Activated gamma-delta T cell treated with anti-CD3 and anti-CD28 coated beads, Interleukin-2, amount 50 U/mL, for 16 hours (primary cell): ENCODE measurements around the gene TRPM3.
"Not testable (repeated sequence)": the region's sequence is repeated elsewhere in the genome, so short reads cannot be mapped to it uniquely, and the experiment has no call there.

Experiments used
- DNase-seq: peaks from one replicate; pipeline ENCODE4 v3.0.0-alpha.2; 2020; ENCODE audit warnings: low read depth

The TRPM3 gene

GRCh38 chr9:70753311-70753710 lies 368.1 kb downstream of the TRPM3 start:
- DNase-seq = no peak

GRCh38 chr9:70749066-70749465 lies 372.4 kb downstream of the TRPM3 start:
- no peak for DNase-seq

DNA sequence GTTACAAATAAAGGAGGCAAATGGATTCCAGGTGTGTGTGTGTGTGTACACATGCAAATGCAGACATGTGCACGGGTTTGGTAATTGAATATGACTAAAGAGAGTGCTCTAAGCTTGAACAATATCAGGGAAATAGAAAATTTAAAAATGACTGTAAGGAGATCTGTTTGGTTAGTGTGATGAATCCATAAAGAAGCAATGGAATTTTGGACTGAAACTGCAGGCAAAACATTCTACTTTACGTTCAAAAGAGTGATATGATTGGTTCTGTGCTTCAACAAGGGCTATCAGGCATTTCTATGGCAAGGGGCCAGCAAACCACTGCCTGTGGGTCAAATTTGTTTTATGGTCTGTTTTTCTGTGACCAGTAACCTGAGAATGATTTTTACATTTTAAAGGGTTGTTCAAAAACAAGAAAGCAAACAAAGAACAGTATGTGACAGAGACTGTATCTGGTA lies 374.1 kb downstream of the TRPM3 start:
- DNase-seq = no peak

DNA sequence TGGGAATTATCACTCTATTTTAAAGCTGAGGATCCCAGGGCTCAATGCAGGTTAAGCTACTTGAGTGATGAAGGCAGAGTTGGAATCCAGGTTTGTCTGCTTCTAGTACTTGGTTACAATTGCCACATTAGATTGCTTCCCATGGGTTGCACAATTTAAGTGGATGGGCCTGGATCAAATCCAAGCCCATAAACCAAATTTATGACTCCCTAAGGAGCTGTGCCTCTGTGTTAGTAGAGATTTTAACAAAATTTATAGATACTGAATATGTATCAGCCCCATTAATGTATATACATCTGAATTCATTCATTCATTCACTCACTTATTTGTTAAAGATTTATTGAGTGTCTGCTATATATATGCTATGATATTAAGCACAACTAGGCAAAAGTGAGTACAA lies 374.7 kb downstream of the TRPM3 start:
- DNase-seq = no peak

GRCh38 chr9:70746316-70746715 lies 375.1 kb downstream of the TRPM3 start:
- DNase-seq = no peak

DNA sequence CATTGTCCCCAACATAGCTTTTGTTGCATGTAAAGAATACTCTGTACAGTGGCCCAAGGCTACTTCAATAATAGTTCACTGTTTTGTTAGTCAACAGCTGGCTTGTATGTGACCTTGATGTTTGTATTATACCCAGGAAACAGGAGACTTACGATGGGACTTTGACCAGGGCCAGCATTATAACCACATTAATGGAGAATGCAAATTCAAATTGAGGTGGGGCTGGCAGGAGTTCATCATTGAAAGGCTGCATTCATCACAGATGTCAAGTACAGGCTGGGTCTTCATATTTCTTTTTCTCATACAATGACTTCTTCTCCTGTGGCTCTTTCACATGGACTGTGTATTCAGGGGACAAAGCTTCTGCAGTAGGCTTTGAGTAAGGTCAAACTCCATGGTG lies 396.6 kb downstream of the TRPM3 start:
- DNase-seq = not testable (repeated sequence)

DNA sequence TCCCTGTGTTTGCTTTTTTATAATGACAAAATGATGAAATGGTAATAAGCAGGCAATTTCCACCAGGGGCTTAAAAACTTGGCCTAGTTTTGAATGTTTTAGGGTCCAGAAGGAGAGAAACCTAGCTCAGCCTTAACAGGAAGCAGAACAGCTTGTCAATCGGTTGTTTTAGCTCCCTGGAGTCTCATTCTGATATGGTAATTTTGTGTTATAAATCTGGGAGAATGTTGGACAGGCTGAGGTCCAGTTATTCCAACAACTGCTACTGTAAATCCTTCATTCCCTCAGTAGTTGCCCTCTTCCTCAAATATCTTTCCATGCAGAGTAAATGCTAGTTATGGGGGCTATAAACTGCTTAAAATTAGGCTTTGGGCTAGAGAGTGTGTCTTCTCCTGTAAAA lies 397.4 kb downstream of the TRPM3 start:
- DNase-seq = not testable (repeated sequence)

GRCh38 chr9:70706797-70707196 lies 414.6 kb downstream of the TRPM3 start:
- not testable (repeated sequence) for DNase-seq

- no peak for DNase-seq
Measured at GRCh38 chr9:70701163-70701562, 420.3 kb downstream of the TRPM3 start.

GRCh38 chr9:70696694-70697335 lies 424.6 kb downstream of the TRPM3 start:
- no peak for DNase-seq

GRCh38 chr9:70694758-70695157 lies 426.7 kb downstream of the TRPM3 start:
- DNase-seq = no peak

GRCh38 chr9:70693186-70693585 lies 428.2 kb downstream of the TRPM3 start:
- DNase-seq = no peak

GRCh38 chr9:70692431-70692830 lies 429.0 kb downstream of the TRPM3 start:
- no peak for DNase-seq

DNA sequence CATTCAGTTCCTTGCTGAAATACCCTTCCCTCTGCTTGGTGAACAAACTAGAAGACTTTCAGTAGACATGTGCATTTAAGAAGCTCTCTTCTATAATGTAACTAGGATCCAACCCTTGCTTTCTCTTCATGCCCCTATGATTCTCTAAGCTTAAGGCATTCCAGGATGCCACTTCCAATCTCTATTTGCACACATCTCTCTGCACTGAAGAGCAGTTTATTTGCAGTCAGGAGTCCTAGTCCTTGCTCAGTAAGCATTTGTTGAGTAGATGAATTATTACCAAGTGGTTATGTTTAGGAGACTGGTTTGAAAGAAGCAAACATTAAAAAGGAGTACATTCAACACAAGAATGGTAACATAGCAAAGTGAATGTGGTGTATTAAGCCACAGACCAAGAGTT lies 432.7 kb downstream of the TRPM3 start:
- DNase-seq = no peak

- DNase-seq = no peak
Measured at GRCh38 chr9:70683841-70684240, 437.6 kb downstream of the TRPM3 start.

DNA sequence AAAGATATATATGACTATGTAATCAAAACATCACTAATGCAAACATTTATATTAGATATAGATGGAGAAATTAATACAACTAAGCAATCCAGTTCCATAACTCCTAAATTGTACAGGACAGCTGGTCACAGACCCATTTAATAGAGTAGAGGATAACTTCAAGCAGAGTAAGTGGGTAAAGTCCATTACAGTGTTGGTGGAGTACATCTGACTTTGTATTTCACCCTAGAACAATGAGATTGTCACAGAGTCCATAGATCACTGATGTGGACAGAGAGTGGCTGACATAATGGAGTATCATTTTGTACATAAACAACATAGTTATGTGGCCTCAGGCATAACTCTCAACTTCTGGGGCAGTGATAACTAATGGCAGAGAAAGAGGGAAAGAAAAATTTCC lies 439.1 kb downstream of the TRPM3 start:
- no peak for DNase-seq

- no peak for DNase-seq
Measured at GRCh38 chr9:70679845-70680244, 441.6 kb downstream of the TRPM3 start.

GRCh38 chr9:70678153-70678552 lies 443.3 kb downstream of the TRPM3 start:
- no peak for DNase-seq

DNA sequence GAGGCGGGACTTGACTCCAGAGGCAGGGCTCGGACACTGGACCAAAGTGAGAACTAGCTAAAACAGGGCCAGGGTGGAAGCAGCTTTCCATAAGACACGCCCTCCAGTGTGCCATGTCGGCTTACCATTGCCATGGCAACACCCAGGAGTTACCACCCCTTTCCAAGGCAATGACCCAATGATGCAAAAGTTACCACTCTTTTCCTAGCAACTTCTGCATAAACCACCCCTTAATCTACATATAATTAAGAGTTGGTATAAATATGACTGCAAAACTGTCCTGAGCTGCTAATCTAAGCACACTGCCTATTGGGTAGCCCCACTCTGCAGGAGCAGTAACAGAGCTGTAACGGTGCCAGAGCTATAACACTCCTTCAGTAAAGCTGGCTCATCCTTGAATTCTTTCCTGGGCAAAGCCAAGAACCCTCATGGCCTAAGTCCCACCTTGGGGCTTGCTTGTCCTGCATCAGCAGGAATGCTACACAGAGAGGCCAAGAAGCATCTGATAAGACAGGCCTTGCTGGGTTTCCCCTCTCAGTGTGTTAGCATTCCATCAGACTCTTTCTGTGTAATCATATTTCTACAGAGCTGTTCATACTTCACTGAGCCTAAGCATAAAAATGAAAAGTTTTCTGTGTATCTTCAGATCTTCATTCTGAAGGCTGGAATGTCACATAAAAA lies 444.2 kb downstream of the TRPM3 start:
- DNase-seq = no peak

DNA sequence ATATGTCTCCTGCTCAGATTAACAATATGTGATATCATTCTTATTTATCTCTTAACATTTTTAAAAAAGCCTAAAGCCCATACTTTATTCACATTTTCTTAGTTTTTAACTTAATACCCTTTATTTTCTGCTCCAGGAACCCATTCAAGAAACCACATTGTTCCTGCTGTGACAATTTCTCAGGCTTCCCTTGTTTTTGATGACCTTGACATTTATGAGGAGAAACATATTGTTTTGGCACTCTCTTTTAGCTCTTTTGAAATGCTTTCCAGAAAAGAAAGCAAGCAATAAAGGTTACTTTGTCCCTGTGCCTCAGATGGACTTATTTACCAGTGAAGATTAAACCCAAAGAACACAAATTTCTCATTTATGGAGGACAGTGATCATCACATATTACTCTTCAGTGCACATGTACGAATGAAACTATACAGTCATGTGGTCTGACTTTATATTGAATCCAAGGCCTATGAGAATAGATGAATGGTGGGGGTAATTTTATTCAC lies 445.5 kb downstream of the TRPM3 start:
- no peak for DNase-seq

DNA sequence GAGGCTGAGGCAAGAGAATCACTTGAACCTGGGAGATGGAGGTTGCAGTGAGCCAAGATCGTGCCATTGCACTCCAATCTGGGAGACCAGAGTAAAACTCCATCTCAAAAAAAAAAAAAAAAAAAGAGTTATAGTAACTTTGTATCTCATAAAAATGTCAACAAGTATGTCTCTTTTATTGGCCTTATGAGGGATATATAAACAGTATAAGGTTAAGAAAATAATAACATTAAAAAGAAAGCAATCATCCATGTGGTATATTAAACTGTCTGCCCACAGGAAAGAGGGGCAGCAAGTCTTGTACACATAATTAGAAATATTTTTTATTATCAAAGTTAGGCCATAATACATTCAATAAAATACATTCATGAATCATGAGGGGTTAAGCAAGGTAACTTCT lies 447.6 kb downstream of the TRPM3 start:
- no peak for DNase-seq

DNA sequence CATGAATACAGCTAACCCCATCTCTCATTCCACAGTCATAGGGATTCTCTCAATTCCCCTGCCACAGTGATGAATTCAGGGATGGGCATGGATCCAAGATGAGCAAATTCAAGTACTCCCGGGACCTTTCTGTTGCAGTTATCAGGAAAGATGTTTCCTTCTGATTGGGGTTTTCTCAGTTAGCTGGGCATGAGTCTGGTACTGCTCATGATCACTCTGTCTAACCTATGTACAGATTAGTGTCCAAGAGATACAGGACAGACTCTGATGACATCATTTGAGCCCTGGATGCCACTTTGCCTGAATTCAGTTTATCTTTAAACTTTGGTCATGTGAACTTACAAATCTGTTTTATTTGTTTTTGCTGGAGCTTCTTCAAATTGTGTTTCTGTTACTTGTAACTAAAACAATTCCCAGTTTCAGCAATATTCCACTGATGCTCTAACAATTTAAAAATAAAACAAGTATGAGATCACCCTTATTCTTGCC lies 449.2 kb downstream of the TRPM3 start:
- no peak for DNase-seq

DNA sequence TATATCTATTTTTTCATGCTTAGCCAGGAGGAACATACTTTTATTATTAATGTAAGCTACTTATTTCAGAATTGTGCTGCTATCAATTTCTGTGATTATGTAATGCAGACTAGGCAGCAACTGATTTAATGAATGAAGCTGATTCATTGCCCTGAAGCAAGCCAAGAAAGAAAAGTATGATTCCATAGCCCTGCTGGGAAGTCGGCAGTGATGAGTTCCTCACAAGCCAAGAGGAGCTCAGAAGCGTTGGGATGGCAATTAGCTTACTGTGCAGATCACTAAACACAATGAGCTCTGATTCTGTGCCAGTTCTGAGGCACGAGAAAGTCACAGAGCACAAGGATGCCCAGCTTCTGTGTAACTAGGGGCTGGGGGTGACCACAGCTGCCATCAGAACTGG lies 452.7 kb downstream of the TRPM3 start:
- DNase-seq = no peak

- DNase-seq = no peak
Measured at GRCh38 chr9:70658765-70659164, 462.7 kb downstream of the TRPM3 start.
